Thyroid gland (tissue), 4 donors: Measurements from ENCODE around the gene CCR7. TPM values are rescaled to one million over a fixed set of nuclear protein-coding genes. Genes with fewer than 3 reads are reported as not detected.
"Not testable (repeated sequence)": the region's sequence is repeated elsewhere in the genome, so short reads cannot be mapped to it uniquely, and the experiment has no call there.

Source experiments
- DNase-seq, 2 donors: peaks; one replicate each; pipeline ENCODE4 v3.0.0-alpha.2; 2019
- H3K27ac ChIP-seq, 3 donors: fragments of 200-600 bp; sonication (generic); 1 replicate in 2 of 3; 2 replicates in 1 of 3; pipeline ENCODE4 v1.5.1; 2016 to 2019; ENCODE audit warnings: mild to moderate bottlenecking in 1 of 3, moderate library complexity in 1 of 3
- H3K27me3 ChIP-seq: fragments of 200-600 bp; sonication (generic); one replicate; pipeline ENCODE4 v1.5.1; 2019
- H3K36me3 ChIP-seq, 2 donors: fragments of 200-600 bp; sonication (generic); one replicate each; pipeline ENCODE4 v1.5.1; 2016 to 2019
- H3K4me1 ChIP-seq, 2 donors: fragments of 200-600 bp; sonication (generic); one replicate each; pipeline ENCODE4 v1.5.1; 2017 to 2019
- H3K4me3 ChIP-seq, 3 donors: fragments of 200-600 bp; sonication (generic); replicated peaks in 1 of 3; 1 replicate in 2 of 3; 2 replicates in 1 of 3; pipeline ENCODE4 v1.5.1; 2016; ENCODE audit warnings: mild to moderate bottlenecking in 1 of 3
- H3K9me3 ChIP-seq: fragments of 200-600 bp; sonication (generic); one replicate; pipeline ENCODE4 v1.5.1; 2017
- POLR2A ChIP-seq, 2 donors: fragments of 450-650 bp; IDR thresholded peaks; one replicate each; pipeline ENCODE4 v1.6.1; 2017; ENCODE audit warnings: antibody characterized with exemption in 2 of 2, mild to moderate bottlenecking in 2 of 2, moderate library complexity in 1 of 2
- WGBS, 2 donors: methylation state at CpG; one replicate each; pipeline ENCODE4 v1.1.5; 2017; 5-methylcytosine and 5-hydroxymethylcytosine counted together
- intact Hi-C: fragments of 100-400 bp; cut with DNase I; formaldehyde crosslinking; loops from one replicate; pipeline ENCODE4 v1.15.1; 2023
- total RNA-seq, 4 donors: library from RNA; depleted of rRNA; stranded (reverse); fragments of >200 nt; gene quantifications; one replicate each; pipeline ENCODE4 v1.2.3, GENCODE V29; 2016
- TF ChIP-seq, protein P1 (sequence below), 6 experiments: fragments of 200-600 bp in 3 of 6; fragments of 450-650 bp in 3 of 6; sonication (generic) in 3 of 6; IDR thresholded peaks; one replicate each; pipeline ENCODE4 v1.5.1; 2016 to 2019; ENCODE audit warnings: antibody characterized with exemption in 6 of 6, mild to moderate bottlenecking in 2 of 6, inconsistent platforms in 1 of 6, moderate library complexity in 1 of 6

Gene CCR7
- total RNA-seq, 4 donors from 2014 or later, result 0.27 to 1.6 (median 0.93) TPM; not detected in 1

DNA sequence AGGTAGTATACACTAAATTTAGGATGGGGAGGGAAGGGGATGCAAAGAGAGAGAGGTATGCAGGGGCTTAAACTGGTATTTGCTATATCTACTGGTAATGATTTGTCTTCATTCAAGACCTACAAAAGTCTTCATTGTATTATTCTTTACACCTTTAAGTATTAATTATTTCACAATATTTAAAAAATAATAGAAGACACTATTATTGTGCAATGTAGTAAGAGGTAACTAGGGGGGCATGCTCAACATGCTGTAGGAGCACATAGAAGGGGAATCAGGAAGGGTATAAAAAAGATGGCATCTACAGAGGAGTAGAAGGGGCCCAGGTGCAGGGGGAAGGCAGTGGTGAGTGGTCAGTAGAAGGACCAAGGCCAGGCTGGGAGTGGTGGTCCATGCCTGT, 14.9 kb upstream of the CCR7 start:
- no peaks in the 10 kb centered on the region for H3K27me3 ChIP-seq
- H3K4me3 ChIP-seq, result no peak overlapping the region
- no peaks in the 10 kb centered on the region for H3K36me3 ChIP-seq
- H3K27ac ChIP-seq, result no peak overlapping the region
- no peaks in the 10 kb centered on the region for H3K9me3 ChIP-seq
- H3K4me1 ChIP-seq, result peaks cover 0 to 6% of the 10 kb centered on the region in 2 donors
- no peak for TF ChIP-seq POLR2A (IDR thresholded peaks at IDR 0.05)
- TF ChIP-seq, protein P1, sequence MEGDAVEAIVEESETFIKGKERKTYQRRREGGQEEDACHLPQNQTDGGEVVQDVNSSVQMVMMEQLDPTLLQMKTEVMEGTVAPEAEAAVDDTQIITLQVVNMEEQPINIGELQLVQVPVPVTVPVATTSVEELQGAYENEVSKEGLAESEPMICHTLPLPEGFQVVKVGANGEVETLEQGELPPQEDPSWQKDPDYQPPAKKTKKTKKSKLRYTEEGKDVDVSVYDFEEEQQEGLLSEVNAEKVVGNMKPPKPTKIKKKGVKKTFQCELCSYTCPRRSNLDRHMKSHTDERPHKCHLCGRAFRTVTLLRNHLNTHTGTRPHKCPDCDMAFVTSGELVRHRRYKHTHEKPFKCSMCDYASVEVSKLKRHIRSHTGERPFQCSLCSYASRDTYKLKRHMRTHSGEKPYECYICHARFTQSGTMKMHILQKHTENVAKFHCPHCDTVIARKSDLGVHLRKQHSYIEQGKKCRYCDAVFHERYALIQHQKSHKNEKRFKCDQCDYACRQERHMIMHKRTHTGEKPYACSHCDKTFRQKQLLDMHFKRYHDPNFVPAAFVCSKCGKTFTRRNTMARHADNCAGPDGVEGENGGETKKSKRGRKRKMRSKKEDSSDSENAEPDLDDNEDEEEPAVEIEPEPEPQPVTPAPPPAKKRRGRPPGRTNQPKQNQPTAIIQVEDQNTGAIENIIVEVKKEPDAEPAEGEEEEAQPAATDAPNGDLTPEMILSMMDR (IDR thresholded peaks at IDR 0.05), result no peak
- intact Hi-C loops, result no loop called here
- DNase-seq, result no peak

DNA sequence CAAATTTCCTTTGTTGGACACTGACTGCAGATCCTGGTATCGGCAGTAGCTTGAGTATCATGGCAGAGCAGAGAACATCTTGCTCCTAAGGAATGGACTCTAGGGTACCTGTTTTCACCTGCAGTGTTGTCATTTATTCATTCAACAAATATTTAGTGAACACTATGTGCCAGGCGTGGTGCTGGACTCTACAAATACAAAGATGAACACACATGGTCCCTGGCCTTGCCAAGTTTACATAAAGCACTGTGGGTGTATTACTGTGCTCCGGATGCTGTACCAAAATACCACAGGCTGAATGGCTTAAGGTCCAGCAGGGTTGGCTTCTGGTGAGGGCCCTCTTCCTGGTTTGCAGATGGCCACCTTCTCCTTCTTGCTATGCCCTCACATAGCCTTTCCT, 14.2 kb upstream of the CCR7 start:
- no peaks in the 10 kb centered on the region for H3K9me3 ChIP-seq
- intact Hi-C loops, result no loop called here
- no peaks in the 10 kb centered on the region for H3K27me3 ChIP-seq
- no peaks in the 10 kb centered on the region for H3K36me3 ChIP-seq
- 84 to 90% methylated on average over 3 of the region's 3 CpGs for WGBS, 2 donors
- H3K4me1 ChIP-seq, result peaks cover 0 to 6% of the 10 kb centered on the region in 2 donors
- H3K27ac ChIP-seq, result no peak overlapping the region
- TF ChIP-seq POLR2A (IDR thresholded peaks at IDR 0.05), result no peak
- TF ChIP-seq, protein P1 (IDR thresholded peaks at IDR 0.05), result no peak
- no peak for DNase-seq
- H3K4me3 ChIP-seq, result no peak overlapping the region

DNA sequence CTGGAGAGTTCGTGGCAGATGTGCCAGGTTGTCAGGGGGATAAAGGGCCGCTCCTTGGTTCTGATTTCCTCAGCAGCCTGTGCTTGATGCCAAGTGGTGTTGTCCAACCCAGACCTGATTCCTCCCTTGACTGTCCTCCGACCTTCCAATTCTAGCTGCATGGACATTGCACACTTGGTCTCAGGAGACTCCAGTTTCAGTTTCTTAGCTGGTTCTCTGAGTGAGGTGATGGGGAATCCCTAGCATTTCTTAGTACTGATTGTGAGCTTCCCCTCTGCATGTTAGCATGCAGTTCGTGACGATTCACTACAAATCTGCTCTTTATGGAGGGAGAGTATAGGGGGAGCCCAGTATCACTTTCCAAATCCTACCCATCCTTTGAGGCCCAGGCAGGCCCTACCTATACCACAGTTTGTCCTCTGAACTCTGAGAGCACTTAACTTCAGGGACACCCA, 12.4 kb upstream of the CCR7 start:
- H3K9me3 ChIP-seq, result no peaks in the 10 kb centered on the region
- H3K27ac ChIP-seq, result no peak overlapping the region
- WGBS, 2 donors, result 76 to 82% methylated on average over 5 of the region's 5 CpGs
- no peak overlapping the region for H3K4me3 ChIP-seq
- DNase-seq, result no peak
- H3K27me3 ChIP-seq, result no peaks in the 10 kb centered on the region
- intact Hi-C loops, result no loop called here
- TF ChIP-seq, protein P1 (IDR thresholded peaks at IDR 0.05), result no peak
- TF ChIP-seq POLR2A (IDR thresholded peaks at IDR 0.05), result no peak
- H3K4me1 ChIP-seq, result peaks cover 0 to 6% of the 10 kb centered on the region in 2 donors
- H3K36me3 ChIP-seq, result no peaks in the 10 kb centered on the region

DNA sequence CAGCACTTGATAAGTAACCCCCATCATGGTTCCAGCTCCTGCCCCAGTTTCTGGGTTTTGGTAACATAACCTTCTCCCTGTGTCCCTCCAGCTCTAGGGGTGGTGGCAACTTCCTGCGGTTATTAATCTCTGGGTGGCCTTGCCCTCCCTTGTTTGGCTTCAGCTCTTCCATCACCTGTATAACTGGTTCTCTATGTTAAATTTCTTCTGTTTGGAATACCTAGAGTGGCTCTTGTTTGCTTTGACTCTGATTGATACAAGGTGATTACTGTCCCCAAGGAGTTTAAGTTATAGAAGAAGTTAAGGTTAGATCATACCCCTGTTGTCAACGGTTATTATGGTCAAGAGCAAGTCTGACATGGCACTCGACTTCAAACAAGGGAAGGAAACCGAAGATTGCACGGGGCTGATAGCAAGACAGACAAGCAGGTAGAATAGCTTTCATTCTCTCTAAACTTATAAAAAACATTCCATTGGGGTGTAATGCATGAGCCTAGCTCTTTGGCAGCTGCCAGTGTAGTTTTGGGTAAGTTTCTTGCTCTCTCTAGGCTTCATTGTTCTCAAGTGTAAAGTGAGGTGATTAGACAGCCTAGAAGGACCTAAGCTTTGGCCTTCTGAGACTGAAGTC, 11.0 kb upstream of the CCR7 start:
- no peak for DNase-seq
- 50 to 63% methylated on average over 5 of the region's 5 CpGs for WGBS, 2 donors
- no peaks in the 10 kb centered on the region for H3K4me1 ChIP-seq
- H3K36me3 ChIP-seq, result no peaks in the 10 kb centered on the region
- TF ChIP-seq POLR2A (IDR thresholded peaks at IDR 0.05), result no peak
- TF ChIP-seq, protein P1 (IDR thresholded peaks at IDR 0.05), result no peak
- no peak overlapping the region for H3K27ac ChIP-seq
- H3K9me3 ChIP-seq, result no peaks in the 10 kb centered on the region
- no peaks in the 10 kb centered on the region for H3K27me3 ChIP-seq
- no peak overlapping the region for H3K4me3 ChIP-seq
- intact Hi-C loops, result no loop called here

DNA sequence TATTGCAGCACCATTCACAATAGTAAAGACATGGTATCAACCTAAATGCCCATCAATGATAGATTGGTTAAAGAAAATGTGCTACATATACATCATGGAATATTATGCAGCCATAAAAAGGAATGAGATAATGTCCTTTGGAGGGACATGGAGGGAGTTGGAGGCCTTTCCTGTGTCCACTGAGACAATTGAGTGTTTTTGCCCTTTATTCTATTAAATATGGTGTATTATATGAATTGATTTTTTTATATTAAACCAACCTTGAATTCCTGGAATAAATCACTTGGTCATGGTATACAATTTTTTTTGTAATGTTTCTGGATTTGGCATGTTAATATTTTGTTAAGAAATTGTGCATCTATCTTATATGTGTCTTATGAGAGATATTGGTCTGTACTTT, 9.0 kb upstream of the CCR7 start:
- TF ChIP-seq, protein P1 (IDR thresholded peaks at IDR 0.05), result no peak
- no peak for TF ChIP-seq POLR2A (IDR thresholded peaks at IDR 0.05)
- no peak overlapping the region for H3K27ac ChIP-seq

DNA sequence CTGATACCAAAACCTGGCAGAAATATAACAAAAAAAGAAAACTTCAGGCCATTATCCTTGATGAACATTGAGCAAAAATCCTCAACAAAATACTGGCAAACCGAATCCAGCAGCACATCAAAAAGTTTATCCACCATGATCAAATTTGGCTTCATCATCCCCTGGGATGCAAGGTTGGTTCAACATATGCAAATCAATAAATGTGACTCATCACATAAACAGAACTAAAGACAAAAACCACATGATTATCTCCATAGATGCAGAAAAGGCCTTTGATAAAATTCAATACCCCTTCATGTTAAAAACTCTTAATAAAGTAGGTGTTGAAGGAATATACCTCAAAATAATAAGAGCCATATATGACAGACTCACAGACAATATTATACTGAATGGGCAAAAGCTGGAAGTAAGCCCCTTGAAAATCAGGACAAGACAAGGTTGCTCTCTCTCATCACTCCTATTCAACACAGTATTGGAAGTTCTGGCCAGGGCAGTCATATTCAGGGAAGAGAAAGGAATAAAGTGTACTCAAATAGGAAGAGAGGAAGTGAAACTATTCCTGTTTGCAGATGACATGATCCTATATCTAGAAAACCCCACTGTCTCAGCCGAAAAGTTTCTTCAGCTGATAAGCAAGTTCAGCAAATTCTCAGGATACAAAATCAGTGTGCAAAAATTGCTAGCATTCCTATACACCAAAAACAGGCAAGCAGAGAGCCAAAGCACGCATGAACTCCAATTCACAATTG, 7.1 kb upstream of the CCR7 start:
- H3K27me3 ChIP-seq, H3K9me3 ChIP-seq, DNase-seq, intact Hi-C loops, H3K36me3 ChIP-seq, H3K4me1 ChIP-seq, H3K27ac ChIP-seq, H3K4me3 ChIP-seq: not testable (repeated sequence)
- WGBS, 2 donors, result 70 to 82% methylated on average over 3 of the region's 3 CpGs

More for the DNA sequence above, 9.0 kb upstream of the CCR7 start:
- H3K27me3 ChIP-seq, result no peaks in the 10 kb centered on the region
- no peaks in the 10 kb centered on the region for H3K4me1 ChIP-seq
- DNase-seq, result no peak
- H3K4me3 ChIP-seq, result no peak overlapping the region
- H3K36me3 ChIP-seq, result no peaks in the 10 kb centered on the region
- H3K9me3 ChIP-seq, result no peaks in the 10 kb centered on the region
- intact Hi-C loops, result no loop called here
